GM19238 (cell line): Measurements from ENCODE around the gene CRELD2.

Source experiments
- DNase-seq: peaks from one replicate; pipeline ENCODE4 v3.0.0; 2011; ENCODE audit warnings: low spot score; ENCODE audit not compliant: insufficient read length

The CRELD2 gene

DNA sequence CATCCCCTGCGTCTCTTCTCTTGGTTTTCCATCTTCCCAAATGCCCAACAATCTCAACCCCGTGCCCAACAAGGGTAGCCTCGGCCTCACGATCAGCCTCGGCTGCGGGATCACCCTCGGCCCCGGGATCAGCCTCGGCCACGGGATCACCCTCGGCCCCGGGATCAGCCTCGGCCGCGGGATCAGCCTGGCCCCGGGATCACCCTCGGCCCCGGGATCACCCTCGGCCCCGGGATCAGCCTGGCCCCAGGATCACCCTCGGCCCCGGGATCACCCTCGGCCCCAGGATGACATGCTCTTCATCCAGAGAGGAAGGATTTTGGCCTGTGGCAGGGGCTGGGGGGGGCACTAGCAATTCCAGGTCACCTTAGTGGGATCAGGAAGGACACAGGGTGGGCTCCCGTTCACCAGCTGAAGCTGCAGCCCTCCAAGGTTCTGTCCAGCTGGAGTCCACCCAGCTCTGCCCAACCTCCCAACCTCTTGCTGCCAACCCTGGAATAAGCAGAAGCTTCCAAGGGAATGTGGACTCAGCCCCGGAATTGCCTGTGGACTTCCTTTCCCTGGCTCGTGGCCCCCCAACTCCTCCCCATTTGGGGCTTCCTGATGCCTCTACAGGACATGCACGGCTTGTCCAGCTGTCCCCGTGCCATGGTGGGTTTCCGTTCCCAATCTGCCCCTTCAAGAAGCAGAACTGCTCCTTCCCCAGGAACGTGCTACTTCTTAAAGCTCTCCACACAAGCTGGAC is 6.4 kb upstream of the CRELD2 start:
- no peak for DNase-seq

DNA sequence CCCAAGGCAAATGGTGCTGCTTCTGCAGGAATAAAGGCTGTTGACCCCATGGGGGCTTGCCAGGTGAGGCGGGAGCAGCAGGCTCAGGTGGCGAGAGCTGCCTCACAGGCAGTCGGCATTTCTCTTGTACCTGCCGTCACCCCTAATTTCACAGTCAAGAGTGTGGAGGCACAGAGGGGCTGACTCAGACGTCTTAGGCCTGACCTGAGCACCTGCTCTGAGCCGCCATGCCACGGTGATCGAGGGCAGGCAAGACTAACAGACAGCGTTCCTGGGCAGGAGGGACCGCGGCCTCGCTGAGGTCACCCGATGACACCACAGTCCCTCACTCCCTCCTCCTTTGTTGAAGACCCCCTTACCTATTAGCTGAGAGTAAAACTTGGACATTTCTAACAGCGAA is 5.4 kb upstream of the CRELD2 start:
- DNase-seq = no peak

DNA sequence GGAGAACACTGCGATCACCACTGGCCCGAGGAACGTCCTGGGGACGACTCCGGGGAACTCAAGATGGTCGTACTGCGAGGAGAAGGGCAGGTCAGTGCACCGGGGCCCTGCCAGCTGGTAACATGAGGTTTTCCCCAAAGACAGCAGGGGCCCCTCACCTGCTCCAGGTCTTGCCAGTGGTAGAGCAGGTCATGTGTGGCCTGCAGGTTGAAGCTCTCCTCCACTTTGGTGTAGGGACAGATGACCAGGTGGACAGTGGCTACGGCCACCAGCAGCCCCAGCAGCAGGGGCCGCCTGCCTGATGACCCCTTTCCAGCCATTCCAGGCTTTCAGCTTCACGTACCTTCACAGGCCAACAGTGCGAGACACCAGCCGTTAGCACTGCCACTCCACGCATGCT is 5.0 kb upstream of the CRELD2 start:
- DNase-seq = no peak

DNA sequence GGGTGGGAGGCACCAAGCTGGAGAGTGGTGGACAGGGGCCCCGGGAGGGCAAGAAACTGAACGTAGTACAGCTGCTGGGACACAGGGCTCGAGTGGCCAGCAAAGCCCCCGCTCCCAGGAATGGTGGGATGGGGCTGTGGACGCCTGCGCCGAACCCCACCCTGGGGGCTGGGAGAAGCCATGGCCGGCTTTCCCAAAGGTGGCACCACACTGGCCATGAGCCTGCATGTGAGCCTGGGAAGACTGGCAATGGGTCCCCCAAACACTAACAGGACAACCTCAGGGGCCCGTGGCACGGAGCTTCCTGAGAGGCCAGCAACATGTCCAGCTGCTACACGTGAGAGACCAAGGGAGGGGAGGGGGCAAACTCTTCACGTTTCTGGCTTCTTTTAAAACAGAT is 4.2 kb upstream of the CRELD2 start:
- no peak for DNase-seq

DNA sequence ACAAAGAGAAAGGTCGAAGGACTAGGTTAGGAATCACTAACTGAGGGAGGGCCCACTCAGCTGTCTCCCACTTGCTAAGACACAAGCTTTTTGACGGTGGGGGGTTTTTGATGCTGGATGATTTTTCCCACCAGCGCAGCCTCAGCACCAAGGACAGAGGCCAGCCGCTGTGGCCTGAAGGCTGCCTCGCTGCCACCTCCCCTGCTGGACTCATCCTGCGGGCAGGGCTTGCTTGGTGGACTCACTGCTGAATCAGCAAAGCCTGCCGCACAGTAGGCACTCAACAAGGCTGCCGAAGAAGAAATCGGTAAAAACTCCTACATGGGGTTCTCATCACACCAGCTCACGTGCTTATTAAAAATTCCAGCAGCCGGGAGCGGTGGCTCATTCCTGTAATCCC is 2.8 kb upstream of the CRELD2 start:
- DNase-seq = no peak

DNA sequence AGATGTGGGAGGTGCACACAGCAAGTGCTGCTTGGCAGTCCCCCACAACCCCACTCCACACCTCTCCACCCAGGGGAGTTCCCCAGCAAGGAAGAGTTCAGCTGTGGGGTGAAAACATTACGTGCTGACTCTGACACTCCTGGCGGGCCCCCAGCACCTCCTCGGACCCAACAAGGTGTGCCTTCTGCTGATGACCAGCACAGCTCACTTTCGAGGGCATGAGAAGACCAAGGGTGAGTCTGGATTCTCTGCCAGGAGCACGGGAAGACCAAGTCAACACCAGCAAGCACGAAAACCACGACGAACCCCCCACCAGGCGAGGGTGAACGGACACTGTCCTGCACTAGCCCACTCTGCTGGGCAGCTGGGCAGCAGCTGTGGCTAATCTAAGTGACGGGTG is 1.6 kb upstream of the CRELD2 start:
- no peak for DNase-seq

DNA sequence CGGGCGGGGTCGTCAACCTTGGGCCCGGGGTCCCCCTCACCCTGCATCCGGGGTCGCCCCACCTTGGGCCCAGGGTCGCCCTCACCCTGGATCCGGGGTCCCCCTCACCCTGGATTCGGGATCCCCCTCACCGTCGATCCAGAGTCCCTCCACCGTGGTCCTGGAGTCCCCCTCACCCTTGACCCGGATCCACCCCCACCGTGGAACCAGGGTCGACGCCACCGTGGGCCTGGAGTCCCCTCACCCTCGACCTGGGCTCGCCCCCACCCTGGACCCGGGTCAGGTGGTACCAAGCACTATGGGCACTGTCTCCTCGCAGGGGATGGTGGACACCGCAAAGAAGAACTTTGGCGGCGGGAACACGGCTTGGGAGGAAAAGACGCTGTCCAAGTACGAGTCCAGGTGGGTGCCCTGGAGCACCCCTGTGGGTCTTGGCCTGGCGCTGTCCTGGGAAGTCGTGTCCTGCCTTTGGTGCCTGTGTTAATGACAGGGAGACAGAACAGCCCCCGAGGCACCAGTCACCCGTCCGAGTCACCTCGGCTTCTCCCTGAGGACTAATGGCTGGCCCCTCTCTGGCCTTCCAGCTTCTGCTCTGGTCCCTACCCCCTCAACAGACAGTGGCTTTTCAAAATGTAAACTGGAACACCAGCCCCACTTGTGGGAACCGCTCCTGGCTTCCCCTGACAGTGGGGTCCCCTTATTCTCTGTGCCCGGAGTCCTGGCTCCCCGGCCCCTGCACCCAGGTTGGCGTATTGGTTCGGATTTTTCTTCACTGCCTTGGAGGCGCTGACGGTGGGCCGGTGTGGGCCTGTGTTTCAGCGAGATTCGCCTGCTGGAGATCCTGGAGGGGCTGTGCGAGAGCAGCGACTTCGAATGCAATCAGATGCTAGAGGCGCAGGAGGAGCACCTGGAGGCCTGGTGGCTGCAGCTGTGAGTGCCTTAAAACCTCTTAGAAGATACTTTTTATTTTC is 762 bp downstream of the CRELD2 start:
- no peak for DNase-seq

DNA sequence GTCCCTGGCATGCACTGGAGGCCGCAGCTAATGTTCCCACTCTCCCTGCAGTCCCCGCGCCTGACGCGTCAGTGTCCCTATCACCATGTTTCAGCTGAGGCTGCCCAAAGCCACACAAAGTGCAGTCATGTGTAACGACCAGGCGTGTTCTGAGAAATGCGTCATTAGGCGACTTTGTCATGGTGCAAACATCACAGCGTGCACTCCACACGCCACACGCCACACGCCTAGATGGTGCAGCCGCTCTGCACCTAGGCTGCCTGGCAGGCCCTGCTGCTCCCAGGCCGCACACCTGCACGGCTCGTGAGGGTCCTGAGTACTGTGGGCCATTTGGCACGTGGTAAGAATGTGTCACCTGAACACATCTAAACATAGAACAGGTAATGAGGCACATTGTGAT is 2.4 kb downstream of the CRELD2 start:
- no peak for DNase-seq

DNA sequence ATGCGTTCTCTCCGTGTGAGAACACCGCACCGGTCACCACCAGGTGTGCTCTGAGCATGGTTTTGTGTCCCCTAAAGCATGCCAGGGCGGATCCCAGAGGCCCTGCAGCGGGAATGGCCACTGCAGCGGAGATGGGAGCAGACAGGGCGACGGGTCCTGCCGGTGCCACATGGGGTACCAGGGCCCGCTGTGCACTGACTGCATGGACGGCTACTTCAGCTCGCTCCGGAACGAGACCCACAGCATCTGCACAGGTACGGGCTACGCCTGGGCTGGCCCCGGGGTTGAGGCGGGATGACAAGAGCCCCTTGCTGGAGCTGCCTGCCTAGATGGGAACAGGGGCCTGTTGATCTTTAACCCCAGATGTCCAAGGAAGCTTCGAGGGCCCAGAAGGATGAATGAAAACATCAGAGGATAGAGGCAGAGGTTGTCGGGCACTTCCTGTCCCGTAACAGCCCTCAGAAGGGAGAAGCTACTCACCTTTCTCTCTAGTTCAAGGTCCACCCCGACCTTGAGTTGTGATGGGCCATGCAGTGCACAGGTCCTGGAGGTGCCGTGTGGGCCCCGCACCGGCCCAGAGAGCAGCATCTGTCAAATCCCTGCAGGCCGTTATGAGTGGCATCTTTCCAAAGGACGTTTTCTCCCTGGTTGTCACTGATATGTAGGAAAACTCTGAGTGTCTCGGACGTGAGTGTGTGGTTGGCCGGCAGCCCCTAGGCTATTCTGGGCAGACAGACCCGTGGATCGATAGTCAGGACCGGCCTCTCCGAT is 3.3 kb downstream of the CRELD2 start:
- DNase-seq = no peak

DNA sequence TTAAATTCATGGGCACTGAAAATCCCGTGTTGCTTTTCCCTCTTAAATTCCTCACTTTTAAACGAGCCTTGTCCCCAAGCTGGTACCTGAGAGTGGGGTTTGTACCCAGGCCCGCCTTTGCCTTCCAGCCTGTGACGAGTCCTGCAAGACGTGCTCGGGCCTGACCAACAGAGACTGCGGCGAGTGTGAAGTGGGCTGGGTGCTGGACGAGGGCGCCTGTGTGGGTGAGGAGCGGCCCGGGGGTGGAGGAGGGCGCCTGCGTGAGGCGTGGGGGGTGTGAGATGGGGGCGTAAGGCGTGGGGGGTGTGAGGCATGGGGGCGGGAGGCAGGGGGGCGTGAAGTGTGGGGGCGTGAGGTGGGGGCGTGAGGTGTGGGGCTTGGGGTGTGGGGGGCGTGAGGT is 4.0 kb downstream of the CRELD2 start:
- no peak for DNase-seq

DNA sequence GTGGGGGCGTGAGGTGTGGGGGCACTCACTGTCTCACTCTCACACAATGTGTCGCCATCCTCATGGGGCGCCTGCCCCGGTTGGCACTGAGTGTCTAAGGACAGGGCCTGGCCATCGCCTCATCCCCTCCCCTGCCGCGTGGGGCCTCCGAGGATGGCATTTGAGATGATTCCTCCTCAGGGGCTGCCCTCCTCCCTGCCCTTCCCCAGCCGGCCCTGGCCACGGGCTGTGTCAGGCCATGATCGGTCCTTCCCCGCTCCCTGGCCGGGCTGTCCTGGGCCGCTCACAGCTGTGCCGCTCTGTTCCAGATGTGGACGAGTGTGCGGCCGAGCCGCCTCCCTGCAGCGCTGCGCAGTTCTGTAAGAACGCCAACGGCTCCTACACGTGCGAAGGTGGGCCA is 4.5 kb downstream of the CRELD2 start:
- DNase-seq = no peak

DNA sequence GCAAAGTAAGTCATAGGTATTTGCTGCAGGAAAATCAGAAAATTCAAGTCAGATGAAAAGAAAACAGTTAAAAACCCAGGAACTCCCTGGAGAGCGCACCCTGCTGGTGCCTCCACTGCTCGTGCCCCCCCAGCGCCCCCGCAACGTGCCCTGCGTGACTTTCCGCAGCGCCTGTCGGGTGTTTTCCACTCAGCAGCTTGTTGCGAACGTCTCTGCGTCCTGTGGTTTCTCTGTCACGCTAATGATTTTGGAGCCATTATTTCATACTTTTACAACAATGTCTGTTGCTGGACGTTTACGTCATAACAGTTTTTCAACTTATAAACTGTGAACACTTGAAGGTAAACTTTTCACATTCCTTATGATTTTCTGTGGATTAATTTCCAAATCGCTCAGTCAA is 5.0 kb downstream of the CRELD2 start:
- DNase-seq = no peak

DNA sequence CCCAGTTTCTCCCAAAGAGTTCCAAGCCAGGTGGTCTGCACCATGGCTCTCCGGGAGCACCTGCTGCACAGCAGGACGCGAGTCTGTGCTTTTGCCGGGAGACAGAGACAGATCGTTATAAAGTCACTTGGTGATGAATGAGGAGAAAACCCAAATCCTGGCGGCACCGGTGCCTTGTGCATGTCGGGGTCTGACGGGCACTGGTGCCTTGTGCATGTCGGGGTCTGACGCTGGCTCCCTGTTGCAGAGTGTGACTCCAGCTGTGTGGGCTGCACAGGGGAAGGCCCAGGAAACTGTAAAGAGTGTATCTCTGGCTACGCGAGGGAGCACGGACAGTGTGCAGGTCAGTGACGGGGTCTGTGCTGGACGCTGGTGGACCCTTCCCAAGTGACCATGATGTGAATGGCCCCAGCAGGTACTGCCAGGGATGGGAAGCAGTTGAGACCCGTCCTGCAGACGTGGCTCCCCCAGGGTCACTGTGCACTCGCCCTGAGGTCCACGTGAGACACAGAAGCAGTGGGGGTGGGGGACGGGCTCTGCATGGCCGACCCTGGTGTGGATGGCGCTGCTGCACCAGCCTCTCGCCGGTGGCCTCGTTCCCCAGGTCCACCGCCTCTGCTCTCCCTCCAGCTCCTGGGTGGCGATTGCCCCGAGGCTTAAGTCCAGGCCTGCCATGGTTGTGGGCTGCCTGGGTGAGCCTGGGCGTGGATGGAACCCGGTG is 5.8 kb downstream of the CRELD2 start:
- no peak for DNase-seq

DNA sequence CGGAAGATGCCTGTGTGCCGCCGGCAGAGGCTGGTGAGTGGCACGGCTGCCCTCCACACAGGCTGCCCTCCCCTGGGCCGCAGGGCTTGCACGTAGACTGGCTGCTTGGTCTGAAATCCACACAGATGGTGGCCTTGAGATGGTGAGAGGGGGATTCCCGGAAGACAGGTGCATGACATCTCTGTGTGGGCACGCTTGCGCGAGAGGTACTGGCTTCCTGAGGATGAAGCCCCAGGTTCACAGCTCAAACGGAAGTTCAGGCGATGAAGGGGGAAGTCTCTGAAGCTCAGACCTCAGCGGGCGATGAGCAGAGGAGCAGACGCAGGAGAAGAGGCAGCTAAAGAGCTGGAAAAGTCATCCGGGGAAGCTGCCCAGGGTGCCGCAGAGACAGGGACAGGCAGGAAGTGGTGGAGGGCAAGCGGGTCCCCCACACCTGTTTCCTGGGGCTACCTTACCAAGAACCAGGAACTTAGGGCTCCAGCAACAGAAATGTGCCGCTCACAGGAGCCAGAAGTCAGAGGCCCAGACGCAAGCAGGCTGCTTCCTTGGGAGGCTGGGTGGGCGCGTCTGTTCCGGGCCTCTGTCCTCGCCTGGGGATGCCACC is 7.2 kb downstream of the CRELD2 start:
- peak; percentile 82 for DNase-seq

DNA sequence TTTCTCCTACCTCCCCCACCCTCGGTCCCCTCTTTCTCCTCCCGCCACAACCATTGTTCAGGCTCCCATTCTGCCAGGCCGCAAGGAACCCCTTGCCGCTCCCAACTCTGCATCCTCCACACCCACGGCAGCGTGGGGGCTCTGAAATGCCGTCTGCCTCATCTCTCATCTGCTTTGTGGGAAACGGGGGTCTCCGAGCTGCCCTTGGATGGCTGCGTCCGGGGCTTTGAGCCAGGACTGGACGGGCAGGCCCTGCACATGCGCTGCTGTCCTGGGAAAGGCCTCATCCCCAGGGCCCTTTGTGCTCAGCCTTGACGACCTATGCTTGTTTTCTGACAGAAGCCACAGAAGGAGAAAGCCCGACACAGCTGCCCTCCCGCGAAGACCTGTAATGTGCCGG is 8.5 kb downstream of the CRELD2 start:
- DNase-seq = no peak

DNA sequence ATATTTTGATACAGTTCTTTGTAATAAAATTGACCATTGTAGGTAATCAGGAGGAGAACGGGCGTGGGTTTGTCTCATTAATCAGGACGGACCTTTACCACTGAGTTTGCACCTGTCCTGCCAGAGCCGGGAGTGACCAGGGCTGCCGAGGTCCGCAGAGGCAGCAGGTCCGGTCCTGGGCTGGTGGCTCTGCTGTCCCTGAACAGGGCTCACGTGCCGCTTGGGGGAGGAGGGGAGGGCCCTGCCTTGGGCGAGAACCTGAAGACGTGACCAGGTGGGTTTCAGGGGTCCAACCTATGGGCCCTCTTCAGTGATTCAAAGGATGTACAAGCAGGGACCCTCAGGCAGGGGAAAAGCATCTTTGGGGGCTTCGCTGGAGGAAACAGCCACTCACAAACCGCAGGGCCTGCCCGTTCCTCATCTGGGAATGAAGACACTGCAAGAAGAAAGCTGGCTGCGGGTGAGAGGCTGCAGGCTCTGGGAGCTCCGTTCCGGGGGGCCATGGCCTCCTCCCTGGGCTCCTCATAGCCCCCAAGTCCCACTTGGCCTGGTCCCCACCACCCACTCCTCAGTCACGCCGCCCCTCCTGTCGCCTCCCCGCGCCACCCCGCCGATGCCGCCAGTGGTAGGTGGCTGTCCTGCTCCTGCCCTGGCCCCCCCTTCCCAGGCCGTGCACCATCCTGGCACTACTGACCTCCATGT is 9.2 kb downstream of the CRELD2 start:
- DNase-seq = no peak

DNA sequence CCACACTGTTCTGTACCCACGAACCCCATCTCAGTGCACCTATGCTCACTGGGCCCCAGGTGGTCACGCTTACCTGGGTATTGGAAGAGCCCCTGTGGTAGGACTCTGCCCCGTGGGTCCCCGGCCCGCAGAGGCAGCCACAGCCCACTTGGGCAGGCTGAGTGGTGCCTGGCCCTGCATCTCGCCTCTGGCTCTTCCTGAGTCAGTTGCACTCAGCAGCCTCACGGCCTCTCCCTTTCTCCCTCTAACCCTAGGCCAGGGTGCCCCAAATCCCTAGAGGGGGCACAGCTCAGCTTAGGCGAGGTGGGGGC is 9.7 kb downstream of the CRELD2 start:
- no peak for DNase-seq

DNA sequence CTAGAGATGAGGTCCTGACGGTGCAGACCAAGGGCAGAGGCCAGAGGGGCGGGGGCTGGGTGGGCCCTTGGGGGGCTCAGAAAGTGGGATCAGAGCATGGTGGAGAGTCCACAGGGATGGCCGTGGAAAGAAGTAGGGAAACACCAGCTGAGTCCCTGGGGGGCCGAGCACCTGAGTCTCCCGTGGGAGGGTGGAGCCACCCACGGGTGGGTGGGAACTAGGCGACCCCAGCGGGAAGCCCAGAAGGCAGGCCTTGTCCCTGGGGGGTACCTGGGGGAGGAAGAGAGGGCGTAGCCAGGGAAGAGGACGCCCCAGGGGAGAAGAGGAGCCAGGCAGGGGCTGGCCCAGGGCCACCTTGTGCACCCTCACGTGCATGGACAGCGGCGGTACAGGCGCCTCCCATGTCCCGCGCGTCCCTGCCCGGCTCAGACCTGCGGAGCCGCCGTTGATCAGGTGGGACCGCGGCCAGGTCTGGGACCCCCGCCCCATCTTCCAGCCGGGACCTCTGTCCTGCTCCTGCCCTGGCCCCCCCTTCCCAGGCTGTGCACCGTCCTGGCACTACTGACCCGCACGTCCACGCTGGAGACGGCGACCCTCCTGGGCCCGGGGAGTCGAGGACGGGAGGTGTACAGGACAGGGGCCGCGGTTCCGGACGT is 10.2 kb downstream of the CRELD2 start:
- no peak for DNase-seq

DNA sequence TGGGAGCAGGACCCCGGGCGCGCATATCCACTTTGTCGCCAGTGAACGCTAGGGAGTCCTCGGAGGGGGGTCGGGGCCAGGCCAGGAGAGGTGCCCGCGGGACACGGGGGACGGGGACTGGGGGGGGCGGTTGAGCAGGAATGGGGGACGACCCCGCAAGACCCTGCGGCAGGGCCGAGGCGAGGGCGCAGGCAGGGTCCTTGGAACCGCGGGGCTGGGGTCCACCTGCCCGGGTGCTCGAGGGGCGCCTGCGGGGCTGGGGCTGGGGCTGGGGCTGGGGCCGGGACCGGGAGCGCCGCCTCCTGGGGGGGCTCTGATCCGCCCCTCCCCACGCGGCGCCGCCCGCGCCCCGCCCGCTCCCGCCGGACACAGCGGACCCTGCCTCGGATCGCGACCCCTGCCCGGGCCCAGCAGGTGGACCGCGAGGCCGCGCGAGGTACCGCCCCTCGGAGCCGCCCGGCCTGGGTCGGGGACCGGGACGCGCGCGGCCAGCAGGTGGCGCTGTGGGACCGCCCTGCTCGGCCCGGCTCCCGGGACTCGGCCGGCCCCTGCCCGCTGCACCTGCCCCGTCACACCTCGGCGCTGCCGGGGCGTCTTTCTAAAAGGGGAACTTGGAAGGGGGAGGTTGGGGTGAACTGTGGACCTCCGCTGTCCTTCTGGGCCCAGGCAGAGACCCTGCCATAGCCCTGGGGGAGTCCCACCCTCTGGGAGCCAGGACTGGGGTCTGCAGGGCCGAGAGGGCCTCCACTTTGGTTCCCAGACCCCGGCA is 11.0 kb downstream of the CRELD2 start:
- DNase-seq = peak; percentile 87
